GM21390 (cell line): Measurements from ENCODE around the gene PRAC2.

ENCODE experiments used
- ATAC-seq: cut with Tn5 transposase; IDR thresholded peaks from one replicate; pipeline ENCODE4 v1.9.1; 2021; ENCODE audit not compliant: unreplicated experiment

The PRAC2 gene

DNA sequence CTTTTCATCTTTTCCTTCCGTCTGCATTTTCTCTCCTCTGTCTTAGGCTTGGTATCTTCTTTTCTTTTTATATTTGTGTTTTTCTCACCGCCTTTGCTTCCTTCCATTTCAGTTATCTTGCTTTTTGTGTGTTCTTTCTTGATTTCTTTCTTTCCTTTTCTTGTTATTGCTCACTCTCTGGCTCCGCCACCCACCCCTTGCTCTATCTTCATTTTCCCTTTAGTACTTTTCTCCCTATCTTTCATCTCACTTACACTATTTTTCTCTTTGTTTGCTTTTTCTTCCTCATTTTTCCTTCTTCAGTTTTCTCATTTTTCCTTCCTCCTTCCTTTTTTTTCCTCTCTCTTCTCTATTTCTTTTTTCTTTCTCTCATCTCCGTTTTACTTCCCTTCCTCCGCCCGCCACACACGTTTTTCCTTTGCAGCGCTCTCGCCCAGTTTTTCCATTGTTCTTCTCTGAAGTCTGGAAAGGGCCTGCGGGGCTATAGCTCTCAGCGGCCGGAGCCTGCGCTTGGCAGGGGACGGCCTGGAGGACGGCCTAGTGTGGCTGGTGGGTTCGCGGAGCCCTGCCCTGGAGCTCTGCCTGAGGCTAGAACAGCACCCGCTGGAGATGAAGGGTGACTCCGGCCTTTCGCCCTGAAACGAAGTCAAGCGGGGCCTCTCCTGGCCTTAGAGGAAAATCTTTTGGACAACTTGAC is 10.8 kb downstream of the PRAC2 start:
- ATAC-seq = no peak

DNA sequence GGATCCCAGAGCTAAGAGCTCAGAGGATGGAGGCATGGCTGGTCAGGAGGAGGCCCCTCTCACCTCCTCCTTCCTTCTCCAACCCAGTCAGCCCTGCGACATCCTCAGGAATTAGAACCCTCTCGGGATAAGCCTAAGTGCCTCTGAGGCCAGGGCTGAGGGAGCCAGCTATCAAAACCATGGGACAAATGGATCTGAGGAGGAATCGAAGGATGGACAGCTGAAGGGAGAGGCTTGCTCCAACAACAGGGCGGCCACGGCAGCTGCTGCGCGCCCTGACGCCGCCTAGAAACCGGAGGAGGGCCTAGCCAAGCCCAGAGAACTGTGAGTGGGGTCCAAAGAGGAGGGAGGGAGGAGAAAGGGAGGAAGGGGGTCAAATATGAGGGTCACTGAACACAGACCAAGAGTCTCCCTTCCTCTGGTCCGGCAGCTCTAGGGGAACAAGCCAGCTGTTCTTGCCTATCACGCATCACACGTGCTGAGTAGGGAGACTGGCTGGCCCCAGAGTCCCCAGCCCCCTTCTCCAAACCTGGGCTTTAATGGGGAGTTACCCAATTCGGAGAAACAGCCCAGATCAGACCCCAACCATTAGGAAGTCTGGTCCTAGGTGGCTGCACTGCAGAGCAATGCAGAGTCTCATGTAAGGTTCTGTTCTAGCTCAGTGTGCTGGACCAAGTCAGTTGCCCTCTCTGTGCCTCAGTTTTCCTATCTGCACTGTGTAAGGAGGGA is 11.5 kb downstream of the PRAC2 start:
- ATAC-seq = no peak

- no peak for ATAC-seq
Observed at GRCh38 chr17:48735062-48735351, 12.0 kb downstream of the PRAC2 start.

GRCh38 chr17:48737330-48738043 is 14.5 kb downstream of the PRAC2 start:
- ATAC-seq = no peak

- ATAC-seq = no peak
Observed at GRCh38 chr17:48738424-48738802, 15.4 kb downstream of the PRAC2 start.

- no peak for ATAC-seq
Observed at GRCh38 chr17:48738803-48739526, 16.0 kb downstream of the PRAC2 start.

- no peak for ATAC-seq
Observed at GRCh38 chr17:48740537-48740936, 17.6 kb downstream of the PRAC2 start.

DNA sequence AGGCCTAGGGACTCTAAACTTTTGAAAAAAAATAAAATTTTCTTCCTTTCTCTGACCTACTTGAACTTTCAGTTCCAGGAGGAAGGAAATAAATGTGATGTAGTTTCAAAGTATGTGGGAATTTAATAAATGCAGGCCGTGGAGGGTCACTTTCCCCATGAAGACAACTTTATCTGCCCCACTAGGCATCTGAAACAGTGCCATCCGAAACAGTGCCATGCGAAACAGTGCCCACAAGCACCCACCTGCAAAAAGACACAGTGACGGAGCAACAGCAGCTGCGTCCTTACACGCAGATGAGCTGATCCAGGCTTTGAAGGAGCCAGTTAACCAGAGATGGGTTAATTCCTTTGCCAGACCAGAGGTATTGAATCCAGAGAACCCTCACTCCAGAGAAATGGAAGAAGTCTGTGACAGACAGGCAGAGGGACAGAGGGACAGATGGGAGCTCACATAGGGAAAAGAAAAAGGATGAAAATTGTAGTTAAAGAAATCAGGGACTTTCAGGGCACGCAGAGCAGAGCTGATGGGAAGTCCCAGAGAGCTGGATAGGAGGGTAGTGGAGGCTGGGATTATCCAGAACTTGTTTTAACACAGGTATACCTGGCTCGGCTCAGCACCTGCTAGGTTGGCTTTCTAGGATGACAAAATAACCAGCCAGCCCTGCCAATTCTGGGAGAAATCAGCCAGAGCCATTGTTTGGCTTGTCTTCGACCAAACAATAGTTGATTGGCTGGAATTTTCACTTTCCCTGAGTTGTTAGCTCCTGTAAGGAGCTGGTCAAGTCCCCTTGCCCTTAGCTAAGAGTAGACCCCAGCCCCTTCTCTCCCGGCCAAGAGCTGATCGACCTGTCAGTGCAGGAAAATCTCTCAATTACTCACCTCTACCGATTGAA is 22.6 kb downstream of the PRAC2 start:
- ATAC-seq = no peak

DNA sequence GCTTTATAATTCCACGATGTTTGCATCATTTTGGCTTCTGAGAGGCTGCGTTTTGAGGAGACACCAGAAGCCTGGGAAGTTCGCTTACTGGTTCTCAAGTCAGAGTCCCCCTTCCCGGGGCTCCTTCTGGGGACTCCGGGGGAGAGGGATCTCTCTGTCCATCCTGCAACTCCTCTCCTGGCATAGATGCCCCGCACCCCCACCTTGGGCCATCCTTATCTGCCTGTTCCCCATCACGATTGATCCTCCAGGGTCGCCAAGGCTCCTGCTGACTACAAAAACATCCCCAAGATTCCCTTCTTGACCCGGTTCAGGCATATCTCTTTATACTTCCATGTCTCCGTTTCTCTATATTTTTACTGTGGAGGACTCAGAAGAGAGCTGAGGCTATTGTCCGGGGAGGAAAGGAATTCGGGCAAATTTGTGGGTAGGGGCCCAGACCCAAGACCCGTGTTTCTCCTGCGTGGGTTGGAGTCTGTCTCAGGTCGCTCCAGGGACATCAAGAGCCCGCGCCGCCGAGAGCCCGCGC is 24.0 kb downstream of the PRAC2 start:
- ATAC-seq = no peak

DNA sequence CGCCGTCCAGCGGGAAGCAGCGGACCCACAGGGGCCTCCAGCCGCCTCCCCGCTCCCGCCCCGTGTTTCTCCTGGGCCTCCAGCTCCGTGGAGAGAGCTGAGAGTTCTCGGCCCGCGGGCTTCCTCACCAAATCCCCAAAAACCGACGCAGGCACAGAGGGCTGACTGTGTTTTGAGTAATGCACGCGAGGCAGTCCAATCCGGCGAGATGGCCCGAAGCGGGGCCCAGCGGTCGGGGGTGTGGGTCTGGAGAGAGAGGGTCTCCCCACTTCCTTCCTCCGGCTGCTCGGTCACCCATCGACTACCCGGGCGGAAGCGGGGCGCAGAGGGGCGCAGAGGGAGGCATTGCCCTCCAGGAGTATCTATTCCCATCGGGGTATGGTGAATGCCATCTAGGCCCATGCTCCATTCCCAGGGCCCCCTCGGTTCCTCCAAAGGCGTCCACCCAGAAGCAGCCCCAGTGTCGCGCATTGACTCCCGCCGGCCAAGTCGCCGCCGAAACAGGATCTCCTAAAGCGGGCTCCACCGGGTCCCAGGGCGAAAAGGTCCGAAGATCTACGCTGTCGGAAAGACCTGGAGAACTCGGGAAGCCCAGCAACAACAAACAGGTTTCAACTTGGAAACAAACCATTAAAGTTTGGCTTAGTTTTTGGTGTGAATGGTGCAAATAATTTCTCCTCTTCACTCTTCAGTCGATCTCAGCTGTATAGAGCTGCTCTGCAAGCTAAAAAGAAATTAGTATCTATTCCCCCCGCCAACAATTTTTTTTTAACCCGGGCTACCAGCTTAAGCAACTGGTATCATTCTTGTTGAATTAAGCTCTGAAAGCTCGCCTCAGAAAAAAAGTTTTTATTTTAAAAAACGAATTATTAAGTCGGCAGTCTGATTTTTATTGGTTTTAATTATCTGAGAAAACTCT is 24.7 kb downstream of the PRAC2 start:
- ATAC-seq = no peak

GRCh38 chr17:48748718-48749566 is 26.0 kb downstream of the PRAC2 start:
- no peak for ATAC-seq

DNA sequence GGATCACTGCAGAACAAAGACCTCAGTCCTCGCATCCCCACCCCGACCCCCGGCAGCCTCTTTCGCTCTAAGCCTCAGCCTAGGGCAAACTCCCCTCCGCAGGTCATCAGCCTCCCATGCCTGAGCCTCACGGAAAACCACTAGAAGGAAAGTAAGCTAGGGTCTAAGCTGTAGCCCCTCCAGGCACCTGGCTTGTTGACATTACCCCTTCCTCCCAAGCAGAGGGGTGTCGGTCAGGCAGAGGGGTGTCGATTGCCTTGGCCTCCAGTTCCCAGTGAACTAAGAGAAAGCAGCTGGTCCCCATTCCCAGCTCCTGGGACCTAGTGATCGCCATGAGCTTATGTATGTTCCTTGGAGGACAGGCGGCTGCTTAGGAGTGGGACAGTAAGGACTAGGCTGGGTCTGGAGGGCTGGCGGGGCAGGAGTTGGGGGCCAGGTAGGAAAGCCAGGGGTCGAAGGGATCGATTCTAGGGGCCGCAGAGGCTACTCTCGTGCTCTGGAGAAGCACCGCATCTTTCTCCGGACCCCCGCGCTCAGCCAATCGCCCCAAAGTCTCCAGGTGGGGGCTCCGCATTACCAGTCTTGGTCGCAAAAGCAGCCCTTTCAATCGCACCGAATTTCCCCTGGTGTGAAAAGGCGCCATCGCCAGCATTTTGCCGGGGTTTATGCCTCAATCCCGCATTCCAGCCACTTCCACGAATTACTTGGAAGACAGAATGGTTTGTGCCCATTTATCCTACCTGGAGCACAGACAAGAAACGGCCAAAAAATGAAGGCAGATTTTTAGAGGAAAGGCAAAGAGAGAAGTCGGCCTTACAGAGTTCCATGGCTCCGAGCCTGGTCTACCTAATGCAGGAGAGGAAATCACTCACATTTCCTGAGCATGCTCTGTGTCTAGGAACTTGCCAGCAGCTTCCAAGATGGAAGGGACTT is 26.9 kb downstream of the PRAC2 start:
- ATAC-seq = no peak

GRCh38 chr17:48751172-48751571 is 28.2 kb downstream of the PRAC2 start:
- ATAC-seq = no peak

GRCh38 chr17:48751733-48752398 is 28.9 kb downstream of the PRAC2 start:
- ATAC-seq = no peak

- no peak for ATAC-seq
Observed at GRCh38 chr17:48752399-48753288, 29.7 kb downstream of the PRAC2 start.
